ENCODE results near the gene GRK6. TPM values are rescaled to one million over a fixed set of nuclear protein-coding genes. Genes with fewer than 3 reads are reported as not detected.

Gene GRK6
- total and polyA plus RNA-seq, 2 experiments from 2014 or later: 13.0 to 56.8 TPM

GRCh38 chr5:177476531-177477233, 50.2 kb downstream of the GRK6 start (continued):
- TF ChIP-seq ZNF462 (CRISPR knock-in tag; IDR thresholded peaks at IDR 0.05): no peak

- no peak for ATAC-seq
- H3K27ac Mint-ChIP-seq: peak overlapping the region; percentile 88; the same call in 1 of the 2 replicates
- no peak for DNase-seq (ENCODE audit: low spot score)
- Histone ChIP-seq H3K4me3 (no peak overlapping the region), H3K36me3 (ENCODE audit: insufficient read depth) (no peaks in the 10 kb centered on the region), H3K79me2 (replicated peaks; ENCODE audit: insufficient read depth) (peaks cover under 1% of the 10 kb centered on the region; the same call in 1 of the 2 replicates), H3K27me3 (ENCODE audit: insufficient read depth) (no peaks in the 10 kb centered on the region), H3K9me2 (ENCODE audit: insufficient read depth) (no peaks in the 10 kb centered on the region), H3K27ac (ENCODE audit: low read depth) (0 out of 2 replicates have a peak overlapping the region, but pooled peaks have one; percentile 45), H3F3A (replicated peaks; ENCODE audit: low read depth) (peaks cover 19% of the 10 kb centered on the region), H2AFZ (no peak overlapping the region), H3K4me2 (no peak overlapping the region), H4K20me1 (replicated peaks; ENCODE audit: insufficient read depth) (no peaks in the 10 kb centered on the region; the same call in 1 of the 2 replicates), H3K4me1 (ENCODE audit: insufficient read depth) (peaks cover 20% of the 10 kb centered on the region)
- no peaks in the 10 kb centered on the region for H3K9me3 Mint-ChIP-seq
- TF ChIP-seq EZH2 (IDR thresholded peaks at IDR 0.05; ENCODE audit: low read depth, unreplicated experiment): no peak
- no peak for TF ChIP-seq STAT1 (IDR thresholded peaks at IDR 0.05; ENCODE audit: unreplicated experiment)
- no peak for TF ChIP-seq POLR2AphosphoS5 (IDR thresholded peaks at IDR 0.05; ENCODE audit: low read depth)
- H3K4me1 Mint-ChIP-seq: peaks cover 38% of the 10 kb centered on the region
- H3K27me3 Mint-ChIP-seq (ENCODE audit: insufficient read depth, low read depth, poor library complexity): peaks cover 26% of the 10 kb centered on the region
- H3K4me3 Mint-ChIP-seq: no peak overlapping the region; the same call in 2 of the 3 replicates
- H3K36me3 Mint-ChIP-seq (ENCODE audit: low read depth): peaks cover 17% of the 10 kb centered on the region
Measured at GRCh38 chr5:177477701-177478477, 51.4 kb downstream of the GRK6 start.

Measured in GM23338 (cell line).